Cardiac muscle cell (in vitro differentiated cells and primary cell): ENCODE data around the gene HSP90B1. TPM values are rescaled to one million over a fixed set of nuclear protein-coding genes. Genes with fewer than 3 reads are reported as not detected.

Experiments used
- DNase-seq, 2 donors: peaks; one replicate each; pipeline versions ENCODE4 v3.0.0 to v3.0.0-alpha.2; 2010 to 2017; ENCODE audit warnings: low read depth in 1 of 2, low spot score in 1 of 2
- H3K27ac ChIP-seq: fragments of 200-600 bp; sonication (generic); 2 replicates; pipeline ENCODE4 v1.5.1; 2016
- H3K27me3 ChIP-seq: fragments of 200-600 bp; sonication (generic); 2 replicates; pipeline ENCODE4 v1.6.0; 2016; ENCODE audit warnings: control low read depth
- H3K36me3 ChIP-seq: fragments of 200-600 bp; sonication (generic); 2 replicates; pipeline ENCODE4 v1.5.1; 2016; ENCODE audit warnings: control low read depth
- H3K4me1 ChIP-seq: fragments of 200-600 bp; sonication (generic); 2 replicates; pipeline ENCODE4 v1.8.1; 2017; ENCODE audit warnings: low read depth, mild to moderate bottlenecking, mixed run types
- H3K4me3 ChIP-seq: fragments of 200-600 bp; sonication (generic); 2 replicates; pipeline ENCODE4 v1.5.1; 2016; ENCODE audit warnings: mild to moderate bottlenecking
- H3K9me3 ChIP-seq: fragments of 200-600 bp; sonication (generic); 2 replicates; pipeline ENCODE4 v1.5.1; 2017; ENCODE audit warnings: low read depth, mild to moderate bottlenecking, control low read depth
- polyA plus RNA-seq: library from polyadenylated mRNA; unstranded; fragments of >200 nt; fragmentation: Nextera tagmentation; extraction: Ambion mirVana; gene quantifications from 2 replicates; pipeline ENCODE4 v1.2.1, GENCODE V29; 2016
- total RNA-seq: library from RNA; depleted of rRNA; stranded (reverse); fragments of >200 nt; gene quantifications from 2 replicates; pipeline ENCODE4 v1.2.3, GENCODE V29; 2016
- TF ChIP-seq, protein P1 (sequence below): IDR thresholded peaks from 2 replicates; pipeline ENCODE4 v1.5.1; 2012; ENCODE audit warnings: low read depth, mild to moderate bottlenecking, low read length

The HSP90B1 gene
- total and polyA plus RNA-seq, 2 experiments from 2014 or later = 386 to 1,006 TPM

DNA sequence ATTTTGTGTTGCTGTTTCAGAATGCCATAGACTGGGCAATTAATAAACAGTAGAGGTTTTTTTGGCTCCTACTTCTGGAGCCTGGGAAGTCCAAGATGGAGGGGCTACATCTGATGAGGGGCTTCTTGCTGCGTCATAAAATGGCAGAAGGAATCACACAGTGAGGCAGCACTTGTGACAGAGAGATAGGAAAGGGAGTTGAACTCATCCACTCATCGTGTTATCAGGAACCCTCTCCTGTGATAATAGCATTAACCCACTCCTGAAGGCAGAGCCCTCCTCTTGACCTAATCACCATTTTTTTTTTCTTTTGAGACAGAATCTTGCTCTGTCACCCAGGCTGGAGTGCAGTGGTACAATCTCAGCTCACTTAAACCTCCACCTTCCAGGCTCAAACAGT is 45.2 kb downstream of the HSP90B1 start:
- H3K9me3 ChIP-seq = no peaks in the 10 kb centered on the region
- H3K27ac ChIP-seq = peak overlapping the region; percentile 52
- H3K27me3 ChIP-seq = no peaks in the 10 kb centered on the region
- H3K4me3 ChIP-seq = no peak overlapping the region
- TF ChIP-seq, protein P1, sequence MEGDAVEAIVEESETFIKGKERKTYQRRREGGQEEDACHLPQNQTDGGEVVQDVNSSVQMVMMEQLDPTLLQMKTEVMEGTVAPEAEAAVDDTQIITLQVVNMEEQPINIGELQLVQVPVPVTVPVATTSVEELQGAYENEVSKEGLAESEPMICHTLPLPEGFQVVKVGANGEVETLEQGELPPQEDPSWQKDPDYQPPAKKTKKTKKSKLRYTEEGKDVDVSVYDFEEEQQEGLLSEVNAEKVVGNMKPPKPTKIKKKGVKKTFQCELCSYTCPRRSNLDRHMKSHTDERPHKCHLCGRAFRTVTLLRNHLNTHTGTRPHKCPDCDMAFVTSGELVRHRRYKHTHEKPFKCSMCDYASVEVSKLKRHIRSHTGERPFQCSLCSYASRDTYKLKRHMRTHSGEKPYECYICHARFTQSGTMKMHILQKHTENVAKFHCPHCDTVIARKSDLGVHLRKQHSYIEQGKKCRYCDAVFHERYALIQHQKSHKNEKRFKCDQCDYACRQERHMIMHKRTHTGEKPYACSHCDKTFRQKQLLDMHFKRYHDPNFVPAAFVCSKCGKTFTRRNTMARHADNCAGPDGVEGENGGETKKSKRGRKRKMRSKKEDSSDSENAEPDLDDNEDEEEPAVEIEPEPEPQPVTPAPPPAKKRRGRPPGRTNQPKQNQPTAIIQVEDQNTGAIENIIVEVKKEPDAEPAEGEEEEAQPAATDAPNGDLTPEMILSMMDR = no peak
- peaks cover 12% of the 10 kb centered on the region for H3K36me3 ChIP-seq
- peaks cover 13% of the 10 kb centered on the region for H3K4me1 ChIP-seq
- no peak for DNase-seq

DNA sequence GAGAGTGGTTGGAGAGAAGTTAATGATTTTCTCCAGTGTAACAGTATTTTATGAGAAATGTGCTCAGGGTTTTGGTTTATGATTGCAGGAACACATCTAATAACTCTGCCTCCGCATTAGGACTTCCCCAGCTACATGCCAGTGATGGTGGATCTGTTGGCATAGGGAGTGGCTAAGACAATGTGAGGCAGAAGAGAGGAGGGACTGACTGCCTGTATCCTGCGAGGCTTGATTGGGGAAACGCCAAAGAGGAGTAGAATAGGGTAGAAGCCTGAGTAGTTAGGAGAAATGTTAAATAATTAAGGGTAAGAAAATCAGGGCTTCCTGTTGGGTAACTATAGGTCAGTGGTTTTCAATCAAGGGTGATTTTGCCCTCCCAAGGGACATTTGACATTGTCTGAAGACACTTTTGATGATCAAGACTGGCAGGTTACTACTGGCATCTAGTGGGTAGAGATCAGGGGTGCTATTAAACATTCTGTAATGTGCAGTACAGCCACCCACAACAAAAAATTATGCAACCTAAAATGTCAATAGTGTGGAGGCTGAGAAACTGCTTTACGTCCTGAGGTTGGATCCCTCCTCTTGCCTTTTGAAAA is 48.3 kb downstream of the HSP90B1 start:
- peaks cover 42% of the 10 kb centered on the region for H3K36me3 ChIP-seq
- TF ChIP-seq, protein P1 = no peak
- no peaks in the 10 kb centered on the region for H3K9me3 ChIP-seq
- no peak overlapping the region for H3K4me3 ChIP-seq
- H3K27me3 ChIP-seq = no peaks in the 10 kb centered on the region
- no peak for DNase-seq
- H3K27ac ChIP-seq = no peak overlapping the region
- peaks cover 10% of the 10 kb centered on the region for H3K4me1 ChIP-seq

- TF ChIP-seq, protein P1 = no peak
- peaks cover 64% of the 10 kb centered on the region for H3K36me3 ChIP-seq
- H3K27me3 ChIP-seq = no peaks in the 10 kb centered on the region
- H3K4me3 ChIP-seq = no peak overlapping the region
- no peaks in the 10 kb centered on the region for H3K4me1 ChIP-seq
- H3K9me3 ChIP-seq = no peaks in the 10 kb centered on the region
- no peak overlapping the region for H3K27ac ChIP-seq
- no peak for DNase-seq
These were observed 56.6 kb downstream of the HSP90B1 start for GRCh38 chr12:103986829-103987228.

GRCh38 chr12:103994235-103994634 is 64.0 kb downstream of the HSP90B1 start:
- H3K36me3 ChIP-seq = peaks cover 5% of the 10 kb centered on the region

DNA sequence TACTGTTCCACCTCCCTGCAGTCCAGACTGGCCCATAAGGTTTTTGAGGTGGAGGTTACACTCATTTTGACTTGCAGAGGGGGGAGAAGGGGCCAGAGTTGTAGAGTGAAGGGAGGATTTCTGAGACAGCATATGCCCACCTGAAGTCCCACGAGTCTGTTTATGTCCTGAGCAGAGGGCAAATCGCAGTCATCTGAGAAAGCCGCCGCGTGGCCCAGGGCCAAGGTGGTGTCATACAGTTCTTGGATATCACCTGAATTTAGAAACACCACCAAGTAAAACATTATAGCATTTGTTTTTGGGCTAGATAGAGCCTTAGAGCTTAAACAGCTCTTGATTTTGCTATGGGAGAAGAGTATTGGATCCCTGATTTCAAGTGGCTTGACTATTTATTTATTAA is 66.4 kb downstream of the HSP90B1 start:
- no peak for DNase-seq
- H3K27me3 ChIP-seq = peaks cover 4% of the 10 kb centered on the region
- no peak overlapping the region for H3K4me3 ChIP-seq
- no peaks in the 10 kb centered on the region for H3K4me1 ChIP-seq
- TF ChIP-seq, protein P1 = no peak
- H3K27ac ChIP-seq = no peak overlapping the region
- H3K9me3 ChIP-seq = no peaks in the 10 kb centered on the region
- no peaks in the 10 kb centered on the region for H3K36me3 ChIP-seq

More at GRCh38 chr12:103994235-103994634, 64.0 kb downstream of the HSP90B1 start:
- Histone ChIP-seq H3K4me1 (no peaks in the 10 kb centered on the region), H3K27me3 (peaks cover 4% of the 10 kb centered on the region), H3K4me3 (no peak overlapping the region), H3K27ac (no peak overlapping the region), H3K9me3 (no peaks in the 10 kb centered on the region)
- TF ChIP-seq, protein P1 = no peak
- DNase-seq = no peak
